Activated gamma-delta T cell (primary cell): ENCODE results near the gene TMEM53.

Source experiments
- DNase-seq: peaks from one replicate; lab custom pipeline; 2025; lab: John Stamatoyannopoulos, UW

The TMEM53 gene

DNA sequence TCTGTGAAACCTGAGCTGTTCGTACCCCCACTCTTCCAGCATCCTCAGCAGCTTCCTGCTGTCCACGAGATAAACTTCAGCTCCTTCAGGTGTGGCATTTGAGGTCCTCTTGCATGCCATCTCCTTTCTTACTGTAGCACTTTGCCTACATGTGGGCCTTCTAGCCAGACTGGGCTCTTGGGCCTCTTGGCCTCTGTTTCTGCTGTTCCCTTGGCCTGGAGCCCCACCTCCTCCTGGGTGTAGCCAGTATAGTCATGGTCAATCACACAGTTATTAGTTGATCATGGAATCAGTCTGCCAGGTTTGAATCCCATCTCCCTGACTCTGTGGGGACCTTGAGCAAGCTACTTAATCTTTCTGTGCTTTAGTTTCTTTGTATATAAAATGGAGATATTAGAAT, 26.4 kb downstream of the TMEM53 start:
- no peak for DNase-seq

DNA sequence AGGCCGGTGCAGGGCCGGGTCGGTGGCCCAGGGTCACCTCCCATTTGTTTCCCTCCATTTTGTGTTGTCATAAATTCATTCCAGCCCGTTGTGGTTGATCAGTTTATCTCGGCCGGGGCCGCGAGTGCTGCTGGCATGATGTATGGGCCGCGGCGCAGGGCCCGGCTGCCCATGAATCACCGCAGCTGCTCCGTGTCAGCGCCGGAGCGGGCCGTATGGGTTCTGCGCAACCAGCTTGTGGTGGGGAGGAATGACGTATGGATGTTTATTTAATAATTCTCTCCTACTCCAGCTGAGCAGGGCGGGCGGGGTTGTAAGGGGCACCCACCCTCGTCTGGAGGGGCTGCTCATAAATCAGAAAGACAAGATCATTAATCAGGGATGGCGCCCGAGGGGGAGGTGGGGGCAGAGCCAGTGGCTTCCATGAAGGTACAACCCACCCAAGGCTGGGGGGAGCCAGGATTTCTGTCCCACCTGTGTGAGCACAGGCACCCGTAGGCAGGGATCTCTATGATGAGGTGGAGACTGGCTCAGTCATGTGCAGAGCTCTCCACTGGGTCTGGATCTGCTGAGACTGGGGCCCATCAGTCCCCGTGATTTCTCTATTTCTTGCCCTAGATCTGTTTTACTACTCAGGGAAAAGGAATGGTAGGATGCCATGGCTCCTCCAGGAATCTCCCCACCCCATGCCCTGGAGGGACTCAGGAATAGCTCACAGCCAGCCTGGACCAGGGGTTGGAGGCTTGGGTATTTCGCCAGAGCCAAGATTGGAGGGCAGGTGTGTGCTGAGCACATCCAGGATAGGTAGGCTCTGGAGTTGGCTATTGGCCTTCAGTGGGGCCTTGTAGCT, 27.8 kb downstream of the TMEM53 start:
- DNase-seq = no peak

DNA sequence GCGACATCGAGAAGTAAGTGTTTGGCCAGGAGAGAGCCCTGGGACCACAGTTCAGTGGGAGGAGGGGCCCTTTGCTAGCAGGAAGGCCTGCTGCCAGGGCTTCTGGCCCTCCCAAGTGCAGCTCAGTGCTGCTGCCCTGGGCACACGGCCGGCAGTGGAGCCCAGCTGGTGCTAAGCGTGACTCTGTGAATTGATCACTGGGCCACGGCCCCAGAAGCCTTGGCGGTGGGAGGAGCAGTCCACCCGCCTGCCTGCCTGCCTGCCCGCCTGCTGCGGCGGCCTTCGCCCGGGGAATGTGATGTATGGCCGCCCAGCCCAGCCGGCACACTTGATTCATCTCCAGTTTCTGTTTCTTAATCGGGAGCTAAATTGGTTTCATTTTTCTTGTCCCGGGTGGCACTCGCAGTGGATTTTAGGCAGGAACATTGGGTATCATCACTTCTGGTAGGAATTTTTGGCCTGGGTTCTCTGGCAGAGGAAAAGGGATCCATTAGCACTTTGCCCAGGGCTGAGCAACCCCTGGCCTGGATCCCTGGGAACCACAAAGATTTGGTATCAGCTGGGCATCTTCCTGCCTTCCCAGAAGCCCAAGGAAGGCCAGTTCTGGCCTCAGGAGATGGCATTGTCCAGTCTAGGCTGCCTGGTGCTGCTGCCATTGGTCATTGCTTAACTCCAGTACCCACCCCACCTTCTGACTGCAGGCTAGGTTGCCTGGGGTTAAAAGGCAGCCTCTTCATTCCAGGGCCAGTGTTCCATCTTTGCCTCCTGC, 28.6 kb downstream of the TMEM53 start:
- no peak for DNase-seq

DNA sequence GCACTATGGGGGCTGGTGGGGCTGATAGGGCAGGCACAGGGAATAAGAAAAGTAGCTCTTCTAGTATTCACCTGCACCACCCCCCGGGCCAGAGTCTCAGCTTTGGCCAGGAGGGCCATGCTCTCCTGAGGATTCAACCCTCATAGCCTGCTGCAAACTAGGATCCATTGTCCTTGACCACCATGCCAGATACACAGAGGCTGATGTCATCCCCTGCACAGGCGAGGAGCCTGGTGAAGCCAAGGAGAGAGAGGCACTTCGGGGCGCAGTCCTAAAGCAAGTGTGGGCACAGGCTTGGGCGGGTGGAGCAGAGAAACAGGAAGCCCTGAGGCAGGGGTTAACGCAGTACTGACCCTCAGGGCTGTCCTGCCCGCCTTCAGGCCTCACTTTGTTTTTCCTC, 29.5 kb downstream of the TMEM53 start:
- DNase-seq = no peak

DNA sequence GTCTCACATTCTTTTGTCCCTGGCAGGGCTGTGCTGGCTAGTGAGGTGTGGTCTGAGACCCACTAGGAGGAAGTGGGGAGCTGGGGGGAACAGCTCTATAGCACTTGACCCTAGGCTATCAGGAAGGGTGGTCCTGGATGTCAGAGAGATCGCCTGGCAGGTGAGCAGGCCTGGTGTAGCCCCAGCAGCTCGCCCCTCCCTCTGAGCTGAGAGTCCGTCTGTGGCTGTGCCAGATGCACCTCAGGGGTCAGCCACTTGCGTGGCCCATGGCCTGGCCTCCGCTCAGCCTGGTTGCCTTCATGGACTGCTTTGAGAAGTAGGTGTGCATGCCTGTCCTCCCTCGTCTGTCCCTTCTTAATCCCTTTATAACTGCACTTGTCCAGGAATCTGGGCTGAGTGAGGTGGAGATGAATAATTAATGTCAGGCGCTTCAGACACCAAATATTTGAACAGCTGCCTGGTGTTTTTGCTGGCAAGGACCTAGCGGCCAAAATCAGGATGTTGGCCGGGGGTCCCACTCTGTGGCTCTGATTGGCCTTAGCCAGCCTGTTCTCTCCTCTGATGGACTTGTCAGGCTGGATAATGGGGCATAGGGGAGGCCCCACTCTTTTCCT, 30.5 kb downstream of the TMEM53 start:
- DNase-seq = no peak

DNA sequence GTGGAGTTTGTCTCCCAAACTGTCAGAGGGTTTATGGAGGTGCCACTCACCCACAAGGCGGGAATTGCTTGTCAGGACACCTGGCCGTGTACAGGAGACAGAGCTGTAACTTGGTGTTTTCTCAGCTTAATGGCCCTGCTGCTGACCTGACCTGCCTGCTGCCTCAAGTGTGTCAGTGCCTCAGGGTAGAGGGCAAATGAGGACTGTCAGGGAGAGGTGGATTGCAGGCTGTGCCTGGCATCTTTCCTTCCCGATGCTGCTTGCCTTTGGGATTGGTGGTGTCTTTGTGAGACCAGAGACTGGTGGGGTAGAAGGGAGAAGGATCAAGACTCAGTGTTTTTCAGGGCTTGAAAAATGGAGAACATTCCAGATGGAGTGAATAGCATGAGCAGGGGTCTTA, 31.4 kb downstream of the TMEM53 start:
- DNase-seq = no peak

DNA sequence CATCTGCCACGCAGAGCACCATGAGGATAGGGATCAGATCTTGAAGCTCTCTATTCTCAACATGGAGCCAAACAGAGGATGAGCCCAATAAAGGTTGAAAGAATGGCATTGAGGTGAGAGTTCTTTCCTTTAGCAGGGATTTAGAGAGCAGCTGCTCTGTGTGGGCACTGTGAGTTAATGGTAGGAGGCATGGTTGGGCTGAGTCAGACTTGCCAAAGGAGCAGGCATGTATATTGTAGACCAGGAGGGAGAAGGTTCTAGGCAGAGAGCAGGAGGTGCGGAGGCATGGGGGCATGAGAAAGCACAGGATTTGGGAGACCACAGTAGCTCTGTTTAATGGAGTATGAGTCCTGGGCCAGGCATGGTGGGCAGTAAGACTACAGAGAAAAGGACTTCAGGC, 32.0 kb downstream of the TMEM53 start:
- DNase-seq = no peak

DNA sequence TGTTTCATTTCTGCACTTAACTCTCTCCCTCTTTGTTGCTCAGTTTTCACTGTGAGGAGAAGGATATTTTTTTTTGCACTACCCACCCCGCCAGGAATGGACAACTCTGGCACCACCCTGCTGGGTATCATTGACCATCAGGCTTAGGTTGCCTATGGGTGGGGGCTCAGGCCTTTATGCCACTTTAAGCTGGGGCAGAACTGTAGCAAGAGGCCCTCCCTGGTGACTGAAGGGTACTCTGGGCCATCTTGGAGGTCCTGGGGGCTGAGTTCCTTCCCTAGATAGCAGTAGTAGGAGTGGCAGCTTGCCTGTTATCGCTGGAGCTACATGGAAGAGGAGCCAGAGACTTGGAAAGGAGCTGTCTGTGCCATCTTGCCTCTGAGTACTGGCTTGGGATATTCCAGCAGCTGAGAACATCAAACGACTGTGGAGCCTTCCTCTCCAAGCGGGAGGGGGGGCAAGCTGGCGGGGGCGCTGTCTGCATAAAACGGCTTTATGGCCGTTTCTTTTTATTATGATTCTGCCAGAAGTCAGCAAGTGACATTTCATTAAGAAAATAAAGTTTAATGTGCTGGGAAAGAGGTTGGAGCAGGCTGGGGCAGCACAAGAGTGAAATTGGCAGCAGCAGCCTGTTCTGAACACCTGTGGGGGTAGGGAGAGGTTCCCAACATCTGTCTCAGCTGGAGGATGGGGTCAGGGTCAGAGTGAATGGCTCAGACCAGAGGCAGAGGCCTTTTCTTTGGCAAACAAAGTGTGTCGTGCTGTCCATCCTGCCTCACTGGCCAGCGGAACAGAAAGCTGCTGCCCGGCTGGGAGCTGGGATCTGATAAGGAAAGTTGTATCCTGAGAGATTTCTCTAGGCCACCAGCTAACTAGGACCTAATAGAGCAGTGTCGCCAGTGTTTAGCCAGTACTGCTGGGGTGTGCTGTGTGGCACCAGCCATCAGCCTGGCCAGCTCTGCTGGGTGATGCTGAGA, 32.9 kb downstream of the TMEM53 start:
- no peak for DNase-seq

DNA sequence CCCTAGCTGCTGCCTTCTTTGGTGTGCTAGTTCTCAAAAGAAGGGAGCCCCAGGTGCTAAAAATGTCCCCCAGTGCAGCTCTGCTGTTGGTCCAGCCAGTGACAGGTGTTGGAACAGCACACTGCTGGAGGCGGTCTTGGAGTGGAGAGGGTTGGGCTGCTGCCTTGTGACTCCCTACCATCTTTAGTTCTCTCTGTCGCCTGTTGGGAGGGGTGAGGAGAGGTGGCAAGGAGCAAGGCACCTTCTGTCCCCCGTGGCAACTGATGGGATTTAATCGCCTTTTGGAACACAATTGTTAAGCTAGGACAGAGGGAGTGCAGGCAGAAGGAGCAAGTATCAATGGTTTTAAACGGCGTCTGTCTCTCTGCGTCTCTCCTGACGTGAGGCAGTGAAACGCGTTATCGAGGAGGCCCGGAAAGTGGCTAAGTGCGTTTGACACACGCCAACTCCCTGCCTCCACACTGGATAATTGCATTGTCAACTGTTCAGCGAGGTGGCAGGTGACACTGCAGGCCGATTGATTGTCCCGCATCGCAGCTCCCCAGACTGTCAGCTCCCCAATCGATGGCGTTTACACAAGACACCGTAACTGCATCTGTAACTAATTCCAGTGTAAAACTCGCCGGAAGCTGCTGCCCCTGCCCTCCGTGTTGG, 34.0 kb downstream of the TMEM53 start:
- DNase-seq = no peak

DNA sequence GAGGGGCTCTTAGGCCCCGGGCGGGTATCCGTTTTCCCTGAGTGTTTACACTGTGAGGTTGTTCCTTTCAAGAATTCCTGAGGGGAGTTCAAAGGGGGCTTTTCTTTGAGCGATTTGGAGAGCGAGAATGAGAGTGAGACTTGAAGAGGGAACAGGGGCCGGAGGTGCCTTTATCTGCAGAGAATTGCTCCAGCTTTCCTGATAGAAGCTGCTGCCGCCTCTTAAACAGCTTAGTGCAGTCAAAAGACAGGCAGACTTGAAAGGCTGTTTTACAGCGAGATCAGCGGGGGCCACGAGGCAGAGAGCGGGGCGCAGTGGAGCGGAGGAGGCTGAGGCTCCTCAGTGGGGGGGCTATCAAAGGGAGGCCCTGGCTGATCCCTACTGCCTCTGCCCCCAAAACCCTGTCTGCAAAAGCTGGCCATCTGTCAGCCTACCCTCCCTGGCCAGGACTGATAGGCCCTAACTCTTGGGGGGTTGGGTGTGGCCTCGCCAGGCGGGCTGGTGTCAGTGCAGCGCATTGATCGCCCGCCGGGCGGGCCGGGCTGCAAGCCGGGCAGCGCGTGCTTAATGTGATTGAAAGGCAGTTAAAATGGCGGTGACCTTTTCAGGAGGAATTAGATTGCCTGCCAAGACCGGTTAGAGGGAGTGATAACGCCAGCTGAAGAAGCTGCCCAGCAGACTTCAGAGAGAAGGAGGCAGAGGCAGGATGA, 36.4 kb downstream of the TMEM53 start:
- DNase-seq = no peak

DNA sequence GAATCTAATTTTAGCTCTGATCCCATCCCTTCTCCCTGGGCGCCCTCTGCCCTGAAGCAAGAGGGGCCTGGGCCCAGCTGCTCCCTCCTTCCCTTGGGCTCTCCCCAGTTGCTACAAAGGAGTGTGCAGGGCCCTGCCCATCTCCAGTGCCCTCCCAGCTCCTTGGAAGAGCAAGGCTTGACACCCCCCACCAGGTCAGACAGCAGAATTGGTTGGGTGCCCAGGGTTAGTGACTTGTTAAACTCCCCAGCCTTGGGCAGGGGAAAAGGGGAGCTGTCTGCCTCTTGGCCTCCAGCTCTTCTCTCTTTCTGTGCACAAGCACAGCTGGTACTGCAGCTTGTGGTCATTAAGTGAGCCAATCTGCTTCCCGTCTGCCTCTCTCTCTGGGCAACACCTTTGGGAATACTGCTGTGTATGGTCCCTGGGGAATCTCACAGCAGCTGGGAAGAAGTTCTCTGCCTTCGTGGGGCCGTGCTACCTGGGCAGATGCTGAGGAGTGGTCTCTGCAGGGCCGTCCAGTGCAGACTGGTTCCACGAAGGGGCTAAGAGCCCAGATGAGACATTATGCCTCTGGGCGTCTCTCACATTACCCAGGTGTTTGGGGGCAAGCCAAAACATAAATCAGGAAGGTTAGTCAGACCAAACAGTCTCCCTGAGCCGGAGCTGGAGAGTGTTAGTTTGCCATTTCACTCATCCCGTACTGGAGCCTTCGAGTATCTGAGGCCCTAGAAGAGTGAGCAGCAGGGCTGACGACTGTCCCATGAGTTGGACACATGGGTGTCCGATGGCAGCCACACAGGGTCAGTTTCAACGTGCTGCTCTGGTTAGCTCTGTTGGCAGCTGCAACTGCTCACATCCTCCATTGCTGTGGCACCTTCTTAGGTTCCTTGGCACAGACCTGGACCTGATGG, 37.3 kb downstream of the TMEM53 start:
- DNase-seq = no peak

DNA sequence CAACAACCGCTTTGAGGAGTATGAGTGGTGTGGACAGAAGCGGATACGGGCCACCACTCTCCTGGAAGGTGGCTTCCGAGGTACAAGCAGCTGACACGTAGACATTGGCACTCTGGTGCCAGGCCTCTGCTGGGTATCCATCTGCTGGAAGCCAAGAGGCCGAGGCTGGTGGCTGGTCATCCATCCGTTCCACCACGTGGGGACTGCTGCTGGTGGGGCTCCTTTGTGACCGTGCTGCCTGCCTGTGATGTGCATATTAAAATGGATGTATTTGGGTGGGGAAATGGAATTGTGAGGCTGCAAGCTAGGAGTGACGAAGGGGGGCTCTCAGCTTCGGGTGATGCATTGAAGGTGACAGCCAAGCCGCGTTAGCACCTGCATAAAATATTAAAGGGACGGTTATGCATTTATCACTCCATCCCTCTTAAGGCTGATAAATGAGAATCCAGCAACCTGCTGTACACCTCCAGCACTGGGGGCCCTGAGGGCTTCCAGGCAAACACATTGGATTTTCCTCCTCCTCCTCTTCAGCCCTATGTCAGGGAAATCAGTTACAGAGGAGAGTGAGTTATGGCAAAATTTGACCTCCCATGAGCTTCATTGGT, 38.1 kb downstream of the TMEM53 start:
- DNase-seq = no peak

DNA sequence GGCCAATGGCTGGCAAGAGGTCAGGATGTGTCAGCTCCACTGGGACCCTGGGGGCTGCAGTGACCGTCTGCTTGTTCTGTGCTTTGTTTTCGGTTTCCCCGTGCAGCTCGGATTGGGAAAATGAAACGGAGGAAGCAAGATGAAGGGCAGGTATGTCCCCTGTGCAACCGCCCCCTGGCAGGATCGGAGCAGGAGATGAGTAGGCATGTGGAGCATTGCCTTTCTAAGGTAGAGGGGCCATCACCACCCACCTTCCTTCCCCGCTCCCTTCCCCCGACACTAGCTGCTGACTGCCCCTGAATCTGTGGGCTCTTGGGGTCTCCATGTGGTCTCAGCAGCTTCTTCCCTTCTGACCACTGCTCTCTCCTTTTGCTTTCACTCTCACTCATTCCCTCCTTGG, 38.8 kb downstream of the TMEM53 start:
- no peak for DNase-seq

DNA sequence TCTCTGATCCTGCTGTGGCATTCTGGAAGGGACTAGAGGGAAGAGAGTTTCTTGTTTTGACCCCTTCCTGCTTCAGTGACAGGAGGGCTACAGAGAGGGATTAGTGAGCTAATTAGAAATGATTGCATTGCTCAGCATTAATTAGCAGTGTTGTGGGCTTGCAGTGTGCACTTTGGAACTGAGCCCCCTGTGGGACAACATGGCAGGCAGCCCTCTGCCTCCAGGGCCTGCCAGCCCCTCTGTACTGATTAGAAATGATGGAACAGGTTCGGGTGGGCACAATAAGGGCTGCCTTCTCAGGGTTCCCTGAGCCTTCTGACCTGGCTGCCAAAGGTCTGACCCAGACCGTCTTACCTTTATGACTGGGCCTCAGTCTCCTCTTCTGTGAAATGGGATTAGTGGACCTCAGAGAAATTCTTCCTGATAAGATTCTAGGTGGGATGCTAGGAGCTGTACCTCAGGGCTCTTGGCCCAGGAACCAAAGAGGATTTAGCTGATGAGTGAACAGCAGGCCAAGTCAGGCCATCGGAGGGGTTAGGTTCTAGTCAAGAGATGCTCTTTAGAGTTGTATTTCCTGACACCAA, 39.6 kb downstream of the TMEM53 start:
- no peak for DNase-seq

DNA sequence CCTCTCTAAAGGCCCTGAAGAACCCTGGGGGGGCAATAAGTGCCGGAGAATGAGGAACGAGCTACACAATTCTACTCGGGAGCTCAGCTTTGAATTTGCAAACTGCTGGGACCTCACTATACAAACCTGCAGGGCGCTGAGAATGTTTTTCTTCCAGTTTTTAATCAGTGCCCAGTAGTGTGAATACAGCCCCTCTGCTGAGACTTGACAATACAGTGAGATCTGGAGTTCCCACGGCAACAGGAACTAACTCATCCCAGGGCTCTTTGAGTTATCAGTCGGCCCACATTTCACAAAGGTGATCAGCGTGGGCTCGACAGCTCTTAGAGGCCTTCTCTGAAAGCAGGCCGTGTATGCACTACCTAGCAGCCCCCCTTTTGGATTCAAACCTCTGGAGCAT, 41.7 kb downstream of the TMEM53 start:
- no peak for DNase-seq

DNA sequence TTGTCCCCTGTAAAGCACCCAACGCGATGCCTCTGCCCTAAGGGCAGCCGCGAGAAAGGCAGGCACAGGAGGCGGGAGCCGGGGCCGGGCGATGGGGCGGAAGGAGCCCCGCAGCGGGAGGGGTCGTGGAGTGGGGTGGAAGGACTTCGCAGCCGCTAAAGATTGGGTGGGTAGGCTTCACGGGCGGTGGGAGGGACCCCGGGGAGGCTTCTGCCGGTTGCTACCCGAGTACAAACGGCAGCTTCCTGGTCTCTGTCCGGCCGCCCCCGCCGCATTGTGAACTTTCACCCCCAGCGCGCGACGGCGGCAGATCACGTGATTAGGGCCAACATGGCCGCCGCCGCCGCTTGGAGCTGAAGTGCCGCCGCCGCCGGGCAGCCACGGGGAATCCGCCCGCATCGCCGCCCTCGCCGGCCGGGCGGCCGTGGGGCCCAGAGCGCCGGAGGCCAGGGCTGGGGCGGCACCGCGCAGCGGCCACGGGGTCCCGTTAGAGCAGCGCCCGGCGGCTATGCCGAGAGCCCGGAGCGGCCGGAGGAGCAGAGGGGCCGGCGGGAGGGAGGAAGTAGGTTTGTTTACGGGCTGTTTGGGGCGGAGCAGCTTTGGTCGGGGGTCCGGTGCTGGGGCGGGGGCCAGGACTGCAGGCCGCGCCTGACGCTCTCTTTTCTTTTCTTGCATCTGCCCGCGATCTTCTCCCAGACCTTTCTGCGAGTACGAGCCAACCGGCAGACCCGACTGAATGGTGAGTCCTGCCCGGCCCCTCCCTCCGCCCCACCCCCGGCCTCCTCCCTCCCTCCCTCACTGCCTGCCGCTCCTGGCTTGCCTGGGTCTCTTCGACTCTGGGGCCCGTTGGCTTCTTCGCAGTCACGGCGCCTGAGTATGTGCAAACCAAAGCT, 42.4 kb downstream of the TMEM53 start:
- peak; percentile 83 for DNase-seq

DNA sequence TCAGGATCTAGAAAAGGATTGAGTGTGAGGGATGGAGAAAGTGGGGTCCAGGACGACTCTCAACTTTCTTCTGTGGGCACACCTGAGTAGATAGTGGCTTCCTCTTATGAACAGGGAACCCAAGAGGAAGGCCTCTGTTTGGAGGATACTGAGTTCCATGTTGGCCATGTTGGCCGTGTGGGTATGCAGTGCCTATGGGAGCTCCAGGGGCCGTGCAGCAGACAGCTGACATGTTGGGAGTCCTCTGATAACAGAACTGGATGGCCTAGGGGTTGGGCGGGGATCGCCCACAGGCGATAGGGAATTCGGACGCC, 43.0 kb downstream of the TMEM53 start:
- DNase-seq = no peak

DNA sequence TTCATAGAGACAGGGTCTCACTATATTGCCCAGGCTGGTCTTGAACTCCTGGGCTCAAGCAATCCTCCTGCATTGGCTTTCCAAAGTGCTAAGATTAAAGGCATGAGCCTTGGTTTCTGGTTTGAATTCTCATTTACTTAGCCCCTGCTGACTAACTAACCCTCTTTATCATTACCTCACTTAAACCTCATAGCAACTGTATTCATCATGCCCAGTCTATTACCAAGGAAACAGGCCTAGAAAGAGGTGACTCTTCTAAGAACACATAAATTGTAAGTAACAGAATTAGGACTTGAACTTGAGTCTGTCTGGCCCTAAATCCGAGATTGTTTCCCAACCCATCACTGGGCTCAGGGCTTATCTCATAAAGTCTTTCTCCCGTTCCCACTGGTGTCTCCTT, 44.2 kb downstream of the TMEM53 start:
- no peak for DNase-seq
